Measurements from ENCODE around the gene SAMMSON. TPM values are rescaled to one million over a fixed set of nuclear protein-coding genes. Genes with fewer than 3 reads are reported as not detected.

SAMMSON gene
- total RNA-seq, 5 donors from 2014 or later (not counting 1 experiment from before 2014, with no cell fraction given) = not detected

GRCh38 chr3:70072180-70072579 lies 72.6 kb downstream of the SAMMSON start:
- Histone ChIP-seq H3K27ac (ENCODE audit: low read length) (no peak overlapping the region), H3K4me3 (ENCODE audit: control insufficient read depth in 1 of 2, extremely low read depth in 1 of 2, low read length in 1 of 2) (no peak overlapping the region), H3K36me3 (ENCODE audit: control insufficient read depth in 2 of 2, extremely low read depth in 1 of 2, insufficient read depth in 1 of 2, low read length in 1 of 2) (no peaks in the 10 kb centered on the region), H3K4me1 (ENCODE audit: control insufficient read depth in 1 of 2, extremely low read depth in 1 of 2, insufficient read depth in 2 of 2, low read length in 2 of 2) (no peaks in the 10 kb centered on the region), H3K27me3 (replicated peaks in 1 of 2; ENCODE audit: control insufficient read depth in 2 of 2, extremely low read depth in 1 of 2, insufficient read depth in 2 of 2, low read length in 1 of 2) (peaks cover 0 to 12% of the 10 kb centered on the region in 2 experiments), H3K9me3 (no peaks in the 10 kb centered on the region)
- no peaks in the 10 kb centered on the region for H3K4me1 Mint-ChIP-seq
- peaks cover 18 to 32% of the 10 kb centered on the region in 2 donors for H3K27me3 Mint-ChIP-seq
- ChIA-PET POLR2A (no interaction called here), CTCF (interaction anchor here in 1 of 2 donors (0.7 kb wide), 1 partner anchor 26 kb away, joined by 3 read pairs; no protein-coding TSS in a partner anchor)
- H3K9me3 Mint-ChIP-seq = no peaks in the 10 kb centered on the region
- no peaks in the 10 kb centered on the region for H3K36me3 Mint-ChIP-seq
- DNase-seq (no peak), ATAC-seq (replicated peaks in 1 of 4) (no peak)
- no peak overlapping the region for H3K4me3 Mint-ChIP-seq
- H3K27ac Mint-ChIP-seq = no peak overlapping the region
- WGBS (ENCODE audit: insufficient coverage) = 17% methylated on average over 5 of the region's 9 CpGs

DNA sequence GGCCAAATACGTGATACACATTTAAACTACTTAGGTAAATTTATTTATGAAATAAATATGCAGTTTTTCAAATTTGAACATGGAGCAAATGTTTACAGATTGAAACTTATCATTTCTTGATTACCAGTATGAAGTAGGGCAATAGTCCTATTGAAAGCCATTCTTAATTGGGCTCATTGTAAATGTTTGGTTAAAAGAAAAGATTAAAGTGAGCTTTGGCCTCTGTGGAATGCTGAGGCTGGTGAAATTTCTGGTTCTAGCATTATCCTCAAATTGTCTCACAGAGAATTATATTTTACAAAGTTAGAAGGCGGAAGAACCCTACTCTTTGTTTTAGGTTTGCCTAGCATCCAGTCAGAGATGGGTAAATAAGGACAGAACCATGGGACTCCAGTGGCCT lies 73.2 kb downstream of the SAMMSON start:
- DNase-seq (no peak), ATAC-seq (replicated peaks in 1 of 4) (no peak)
- no peaks in the 10 kb centered on the region for H3K36me3 Mint-ChIP-seq
- no peak overlapping the region for H3K4me3 Mint-ChIP-seq
- Histone ChIP-seq H3K27ac (ENCODE audit: low read length) (no peak overlapping the region), H3K9me3 (no peaks in the 10 kb centered on the region), H3K27me3 (replicated peaks in 1 of 2; ENCODE audit: control insufficient read depth in 2 of 2, extremely low read depth in 1 of 2, insufficient read depth in 2 of 2, low read length in 1 of 2) (peaks cover 0 to 12% of the 10 kb centered on the region in 2 experiments), H3K36me3 (ENCODE audit: control insufficient read depth in 2 of 2, extremely low read depth in 1 of 2, insufficient read depth in 1 of 2, low read length in 1 of 2) (no peaks in the 10 kb centered on the region), H3K4me1 (ENCODE audit: control insufficient read depth in 1 of 2, extremely low read depth in 1 of 2, insufficient read depth in 2 of 2, low read length in 2 of 2) (no peaks in the 10 kb centered on the region), H3K4me3 (ENCODE audit: control insufficient read depth in 1 of 2, extremely low read depth in 1 of 2, low read length in 1 of 2) (no peak overlapping the region)
- H3K4me1 Mint-ChIP-seq = no peaks in the 10 kb centered on the region
- ChIA-PET CTCF (interaction anchor here (0.6 to 2.0 kb wide), 3 partner anchors 9 to 1507 kb away, joined by 3 to 6 read pairs (median 5); no protein-coding TSS in a partner anchor), POLR2A (interaction anchor here in 1 of 2 donors (0.6 kb wide), 1 partner anchor 93 kb away, joined by 4 read pairs; no protein-coding TSS in a partner anchor)
- WGBS (ENCODE audit: insufficient coverage) = no CpG with 5 or more reads among the region's 2 CpGs
- peaks cover 18 to 32% of the 10 kb centered on the region in 2 donors for H3K27me3 Mint-ChIP-seq
- no peak overlapping the region for H3K27ac Mint-ChIP-seq
- H3K9me3 Mint-ChIP-seq = no peaks in the 10 kb centered on the region

DNA sequence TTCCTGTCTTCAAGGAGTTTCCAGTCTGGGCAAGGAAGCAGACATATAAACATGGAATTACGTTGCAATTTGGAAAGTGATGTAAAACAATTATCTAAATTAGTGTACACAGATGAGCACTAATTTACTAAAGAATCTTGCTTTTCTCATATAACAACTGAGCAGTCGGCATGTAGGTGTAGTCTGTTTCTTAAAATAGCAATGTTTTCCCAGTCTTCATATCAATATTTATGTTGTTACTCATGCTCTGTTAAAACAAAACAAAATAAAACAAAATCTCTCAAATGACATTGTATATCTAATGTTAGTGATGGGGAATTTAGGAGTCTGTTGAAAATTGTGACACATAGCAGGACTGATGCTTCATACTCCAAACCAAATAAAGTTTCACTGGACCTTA lies 75.6 kb downstream of the SAMMSON start:
- H3K27ac Mint-ChIP-seq = no peak overlapping the region
- no peak for DNase-seq
- H3K4me3 Mint-ChIP-seq = no peak overlapping the region
- H3K9me3 Mint-ChIP-seq = no peaks in the 10 kb centered on the region
- Histone ChIP-seq H3K27me3 (replicated peaks in 1 of 2; ENCODE audit: control insufficient read depth in 2 of 2, extremely low read depth in 1 of 2, insufficient read depth in 2 of 2, low read length in 1 of 2) (peaks cover 0 to 12% of the 10 kb centered on the region in 2 experiments), H3K4me3 (ENCODE audit: control insufficient read depth in 1 of 2, extremely low read depth in 1 of 2, low read length in 1 of 2) (no peak overlapping the region), H3K9me3 (no peaks in the 10 kb centered on the region), H3K4me1 (ENCODE audit: control insufficient read depth in 1 of 2, extremely low read depth in 1 of 2, insufficient read depth in 2 of 2, low read length in 2 of 2) (no peaks in the 10 kb centered on the region), H3K36me3 (ENCODE audit: control insufficient read depth in 2 of 2, extremely low read depth in 1 of 2, insufficient read depth in 1 of 2, low read length in 1 of 2) (no peaks in the 10 kb centered on the region), H3K27ac (ENCODE audit: low read length) (no peak overlapping the region)
- H3K36me3 Mint-ChIP-seq = no peaks in the 10 kb centered on the region
- no CpG with 5 or more reads among the region's 2 CpGs for WGBS (ENCODE audit: insufficient coverage)
- H3K4me1 Mint-ChIP-seq = no peaks in the 10 kb centered on the region
- ChIA-PET POLR2A (no interaction called here), CTCF (interaction anchor here in 1 of 2 donors (0.7 kb wide), 1 partner anchor 1510 kb away, joined by 3 read pairs; no protein-coding TSS in a partner anchor)
- H3K27me3 Mint-ChIP-seq = peaks cover 18 to 26% of the 10 kb centered on the region in 2 donors
- ATAC-seq (replicated peaks in 1 of 4) = no peak

- POLR2A ChIA-PET = no interaction called here
- no peaks in the 10 kb centered on the region for H3K36me3 Mint-ChIP-seq
- H3K4me1 Mint-ChIP-seq = no peaks in the 10 kb centered on the region
- Histone ChIP-seq H3K27me3 (replicated peaks in 1 of 2; ENCODE audit: control insufficient read depth in 2 of 2, extremely low read depth in 1 of 2, insufficient read depth in 2 of 2, low read length in 1 of 2) (peaks cover 0 to 12% of the 10 kb centered on the region in 2 experiments), H3K4me1 (ENCODE audit: control insufficient read depth in 1 of 2, extremely low read depth in 1 of 2, insufficient read depth in 2 of 2, low read length in 2 of 2) (no peaks in the 10 kb centered on the region), H3K4me3 (ENCODE audit: control insufficient read depth in 1 of 2, extremely low read depth in 1 of 2, low read length in 1 of 2) (no peak overlapping the region), H3K27ac (ENCODE audit: low read length) (no peak overlapping the region), H3K36me3 (ENCODE audit: control insufficient read depth in 2 of 2, extremely low read depth in 1 of 2, insufficient read depth in 1 of 2, low read length in 1 of 2) (no peaks in the 10 kb centered on the region), H3K9me3 (no peaks in the 10 kb centered on the region)
- no peak overlapping the region for H3K27ac Mint-ChIP-seq
- H3K4me3 Mint-ChIP-seq = no peak overlapping the region
- no peaks in the 10 kb centered on the region for H3K9me3 Mint-ChIP-seq
- DNase-seq = no peak
- ATAC-seq (replicated peaks in 1 of 4) = no peak
- H3K27me3 Mint-ChIP-seq = peaks cover 18 to 30% of the 10 kb centered on the region in 2 donors
- CTCF ChIA-PET = no interaction called here
- WGBS (ENCODE audit: insufficient coverage) = 72% methylated on average over 2 of the region's 3 CpGs
These were observed 76.9 kb downstream of the SAMMSON start for GRCh38 chr3:70076396-70076795.

- H3K27ac ChIP-seq (ENCODE audit: low read length) = no peak overlapping the region
- Mint-ChIP-seq H3K4me1 (no peaks in the 10 kb centered on the region), H3K9me3 (no peaks in the 10 kb centered on the region), H3K4me3 (no peak overlapping the region), H3K27me3 (peaks cover 17 to 27% of the 10 kb centered on the region in 2 donors), H3K36me3 (no peaks in the 10 kb centered on the region), H3K27ac (no peak overlapping the region)
- no peak overlapping the region for H3K4me3 ChIP-seq (ENCODE audit: control insufficient read depth in 1 of 2, extremely low read depth in 1 of 2, low read length in 1 of 2)
- DNase-seq = no peak
- no peaks in the 10 kb centered on the region for H3K4me1 ChIP-seq (ENCODE audit: control insufficient read depth in 1 of 2, extremely low read depth in 1 of 2, insufficient read depth in 2 of 2, low read length in 2 of 2)
- ChIA-PET CTCF (interaction anchor here in 1 of 2 donors (0.6 kb wide), 1 partner anchor 14 kb away, joined by 11 read pairs; no protein-coding TSS in a partner anchor), POLR2A (no interaction called here)
- no peaks in the 10 kb centered on the region for H3K36me3 ChIP-seq (ENCODE audit: control insufficient read depth in 2 of 2, extremely low read depth in 1 of 2, insufficient read depth in 1 of 2, low read length in 1 of 2)
- no peaks in the 10 kb centered on the region for H3K9me3 ChIP-seq
- peaks cover 0 to 8% of the 10 kb centered on the region in 2 experiments for H3K27me3 ChIP-seq (replicated peaks in 1 of 2; ENCODE audit: control insufficient read depth in 2 of 2, extremely low read depth in 1 of 2, insufficient read depth in 2 of 2, low read length in 1 of 2)
- no peak for ATAC-seq (replicated peaks in 1 of 4)
- no CpG with 5 or more reads among the region's 3 CpGs for WGBS (ENCODE audit: insufficient coverage)
These were observed 79.2 kb downstream of the SAMMSON start for GRCh38 chr3:70078778-70079177.

- Histone ChIP-seq H3K4me1 (ENCODE audit: control insufficient read depth in 1 of 2, extremely low read depth in 1 of 2, insufficient read depth in 2 of 2, low read length in 2 of 2) (no peaks in the 10 kb centered on the region), H3K27me3 (replicated peaks in 1 of 2; ENCODE audit: control insufficient read depth in 2 of 2, extremely low read depth in 1 of 2, insufficient read depth in 2 of 2, low read length in 1 of 2) (no peaks in the 10 kb centered on the region), H3K36me3 (ENCODE audit: control insufficient read depth in 2 of 2, extremely low read depth in 1 of 2, insufficient read depth in 1 of 2, low read length in 1 of 2) (no peaks in the 10 kb centered on the region), H3K9me3 (no peaks in the 10 kb centered on the region), H3K27ac (ENCODE audit: low read length) (no peak overlapping the region), H3K4me3 (ENCODE audit: control insufficient read depth in 1 of 2, extremely low read depth in 1 of 2, low read length in 1 of 2) (no peak overlapping the region)
- DNase-seq = no peak
- H3K4me3 Mint-ChIP-seq = no peak overlapping the region
- H3K27me3 Mint-ChIP-seq = peaks cover 10 to 23% of the 10 kb centered on the region in 2 donors
- CTCF ChIA-PET = no interaction called here
- no peaks in the 10 kb centered on the region for H3K4me1 Mint-ChIP-seq
- no peak overlapping the region for H3K27ac Mint-ChIP-seq
- no peaks in the 10 kb centered on the region for H3K9me3 Mint-ChIP-seq
- no peaks in the 10 kb centered on the region for H3K36me3 Mint-ChIP-seq
- POLR2A ChIA-PET = no interaction called here
- ATAC-seq (replicated peaks in 1 of 4) = no peak
These were observed 86.1 kb downstream of the SAMMSON start for GRCh38 chr3:70085613-70086012.

DNA sequence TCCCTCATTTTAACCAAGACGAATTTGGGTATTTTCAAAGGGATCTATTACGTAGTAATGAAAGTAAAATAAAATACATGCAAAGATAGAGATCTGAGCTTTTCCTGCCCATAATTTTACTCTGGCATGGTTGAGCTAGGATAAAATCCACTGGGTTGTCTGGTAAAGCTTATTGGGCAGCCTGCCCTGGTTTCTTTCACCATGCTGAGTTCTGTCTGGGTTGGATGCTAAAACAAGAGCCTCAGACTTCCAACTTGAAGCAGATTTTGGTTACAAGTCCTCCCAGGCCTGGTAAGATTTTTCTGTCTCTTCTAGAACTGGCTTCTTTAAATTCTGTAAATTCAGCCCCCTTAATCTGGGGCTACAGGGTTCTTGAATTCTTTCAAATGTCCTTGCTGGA lies 86.8 kb downstream of the SAMMSON start:
- H3K4me3 ChIP-seq (ENCODE audit: control insufficient read depth in 1 of 2, extremely low read depth in 1 of 2, low read length in 1 of 2) = no peak overlapping the region
- H3K27me3 Mint-ChIP-seq = peaks cover 9 to 22% of the 10 kb centered on the region in 2 donors
- no peaks in the 10 kb centered on the region for H3K36me3 Mint-ChIP-seq
- no peaks in the 10 kb centered on the region for H3K36me3 ChIP-seq (ENCODE audit: control insufficient read depth in 2 of 2, extremely low read depth in 1 of 2, insufficient read depth in 1 of 2, low read length in 1 of 2)
- no peak overlapping the region for H3K27ac Mint-ChIP-seq
- no peaks in the 10 kb centered on the region for H3K9me3 Mint-ChIP-seq
- ChIA-PET POLR2A (no interaction called here), CTCF (no interaction called here)
- no peaks in the 10 kb centered on the region for H3K9me3 ChIP-seq
- no peaks in the 10 kb centered on the region for H3K4me1 Mint-ChIP-seq
- H3K27ac ChIP-seq (ENCODE audit: low read length) = no peak overlapping the region
- ATAC-seq (replicated peaks in 1 of 4) (no peak), DNase-seq (no peak)
- no CpG with 5 or more reads among the region's 2 CpGs for WGBS (ENCODE audit: insufficient coverage)
- H3K27me3 ChIP-seq (replicated peaks in 1 of 2; ENCODE audit: control insufficient read depth in 2 of 2, extremely low read depth in 1 of 2, insufficient read depth in 2 of 2, low read length in 1 of 2) = no peaks in the 10 kb centered on the region
- H3K4me3 Mint-ChIP-seq = no peak overlapping the region
- no peaks in the 10 kb centered on the region for H3K4me1 ChIP-seq (ENCODE audit: control insufficient read depth in 1 of 2, extremely low read depth in 1 of 2, insufficient read depth in 2 of 2, low read length in 2 of 2)
